Mesenchymal stem cell (in vitro differentiated cells and primary cell): ENCODE measurements around the gene CREM.
"Not testable (repeated sequence)": the region's sequence is repeated elsewhere in the genome, so short reads cannot be mapped to it uniquely, and the experiment has no call there.

Source experiments
- DNase-seq: peaks from one replicate; pipeline ENCODE4 v3.0.0-alpha.2; 2013
- H2AFZ ChIP-seq: one replicate; pipeline ENCODE4 v1.6.1; 2013; ENCODE audit warnings: low read depth, mild to moderate bottlenecking, control low read depth, inconsistent platforms, low read length, moderate library complexity
- H2AK5ac ChIP-seq: 2 replicates; pipeline ENCODE4 v1.6.1; 2013; ENCODE audit warnings: low read length, moderate library complexity, mild to moderate bottlenecking, inconsistent platforms; ENCODE audit not compliant: severe bottlenecking
- H2BK120ac ChIP-seq: one replicate; pipeline ENCODE4 v1.6.1; 2013; ENCODE audit warnings: low read depth, mild to moderate bottlenecking, inconsistent platforms, low read length, moderate library complexity
- H2BK12ac ChIP-seq, 2 experiments: one replicate each; pipeline ENCODE4 v1.6.1; 2013; ENCODE audit warnings: inconsistent platforms in 2 of 2, low read length in 2 of 2, mild to moderate bottlenecking in 2 of 2, moderate library complexity in 2 of 2, control low read depth in 1 of 2
- H2BK15ac ChIP-seq: one replicate; pipeline ENCODE4 v1.6.1; 2013; ENCODE audit warnings: mild to moderate bottlenecking, low read depth, inconsistent platforms; ENCODE audit not compliant: poor library complexity, severe bottlenecking
- H2BK5ac ChIP-seq: 2 replicates; pipeline ENCODE4 v1.6.1; 2013; ENCODE audit warnings: low read depth, mild to moderate bottlenecking, low read length, control low read depth, inconsistent platforms; ENCODE audit not compliant: poor library complexity, severe bottlenecking
- H3K14ac ChIP-seq, 2 experiments: one replicate each; pipeline ENCODE4 v1.6.1; 2013; ENCODE audit warnings: inconsistent platforms in 2 of 2, low read length in 2 of 2, control low read depth in 1 of 2, mild to moderate bottlenecking in 1 of 2, moderate library complexity in 1 of 2
- H3K18ac ChIP-seq, 2 experiments: one replicate each; pipeline ENCODE4 v1.6.1; 2013; ENCODE audit warnings: inconsistent platforms in 2 of 2, low read length in 2 of 2, control low read depth in 1 of 2, low read depth in 1 of 2, mild to moderate bottlenecking in 1 of 2
- H3K23ac ChIP-seq, 2 experiments: one replicate each; pipeline ENCODE4 v1.6.1; 2013; ENCODE audit warnings: inconsistent platforms in 2 of 2, low read length in 2 of 2, mild to moderate bottlenecking in 2 of 2, moderate library complexity in 2 of 2, control low read depth in 1 of 2
- H3K27ac ChIP-seq: 2 replicates; pipeline ENCODE4 v1.5.1; 2013; ENCODE audit warnings: mild to moderate bottlenecking, moderate library complexity, low read length, control low read depth, inconsistent platforms; ENCODE audit not compliant: poor library complexity, severe bottlenecking
- H3K27me3 ChIP-seq, 2 experiments: 2 replicates each; pipeline versions ENCODE4 v1.6.1 to v1.7.0; 2013; ENCODE audit warnings: low read length in 2 of 2, mild to moderate bottlenecking in 2 of 2, moderate library complexity in 2 of 2, control low read depth in 1 of 2, inconsistent platforms in 1 of 2; ENCODE audit not compliant: control insufficient read depth in 1 of 2, insufficient read depth in 1 of 2
- H3K36me3 ChIP-seq, 2 experiments: 2 replicates each; pipeline versions ENCODE4 v1.6.1 to v1.7.0; 2013; ENCODE audit warnings: low read length in 2 of 2, control low read depth in 1 of 2, inconsistent platforms in 1 of 2, low read depth in 1 of 2, mild to moderate bottlenecking in 1 of 2; ENCODE audit not compliant: insufficient read depth in 2 of 2, control insufficient read depth in 1 of 2
- H3K4ac ChIP-seq, 2 experiments: one replicate each; pipeline ENCODE4 v1.6.1; 2013; ENCODE audit warnings: inconsistent platforms in 2 of 2, low read length in 2 of 2, mild to moderate bottlenecking in 2 of 2, moderate library complexity in 2 of 2, control low read depth in 1 of 2, low read depth in 1 of 2
- H3K4me1 ChIP-seq: 2 replicates; pipeline ENCODE4 v1.6.1; 2013; ENCODE audit warnings: low read depth, low read length, control low read depth; ENCODE audit not compliant: control insufficient read depth, insufficient read depth
- H3K4me2 ChIP-seq: 2 replicates; pipeline ENCODE4 v1.6.1; 2013; ENCODE audit warnings: low read length, mild to moderate bottlenecking, inconsistent platforms; ENCODE audit not compliant: poor library complexity, severe bottlenecking
- H3K4me3 ChIP-seq, 2 experiments: 2 replicates each; pipeline versions ENCODE4 v1.5.1 to v1.7.0; 2013; ENCODE audit warnings: low read length in 2 of 2, mild to moderate bottlenecking in 2 of 2, control low read depth in 1 of 2, low read depth in 1 of 2; ENCODE audit not compliant: insufficient read depth in 1 of 2
- H3K79me1 ChIP-seq: replicated peaks from 2 replicates; pipeline ENCODE4 v1.6.1; 2013; ENCODE audit warnings: mild to moderate bottlenecking, control low read depth, low read length, inconsistent platforms; ENCODE audit not compliant: poor library complexity, severe bottlenecking
- H3K9ac ChIP-seq: 2 replicates; pipeline ENCODE4 v1.7.0; 2013; ENCODE audit warnings: mild to moderate bottlenecking, low read length, moderate library complexity
- H3K9me3 ChIP-seq: 2 replicates; pipeline ENCODE4 v1.7.0; 2013; ENCODE audit warnings: mild to moderate bottlenecking, low read length; ENCODE audit not compliant: control insufficient read depth
- H4K8ac ChIP-seq: one replicate; pipeline ENCODE4 v1.6.1; 2013; ENCODE audit warnings: inconsistent platforms, mild to moderate bottlenecking, low read length, moderate library complexity
- H4K91ac ChIP-seq: one replicate; pipeline ENCODE4 v1.6.1; 2013; ENCODE audit warnings: mild to moderate bottlenecking, low read length, inconsistent platforms
- WGBS: methylation state at CpG from one replicate; pipeline ENCODE4 v1.1.7; 2013; ENCODE audit warnings: mixed read lengths; 5-methylcytosine and 5-hydroxymethylcytosine counted together

The CREM gene

GRCh38 chr10:35216303-35216905, 89.8 kb downstream of the CREM start:
- Histone ChIP-seq H3K27ac (no peak overlapping the region), H3K14ac (no peak overlapping the region), H3K4ac (no peak overlapping the region), H2BK120ac (no peak overlapping the region), H2AFZ (no peak overlapping the region), H2AK5ac (no peak overlapping the region), H3K36me3 (peaks cover 0 to 3% of the 10 kb centered on the region in 2 experiments), H3K9me3 (no peaks in the 10 kb centered on the region), H3K27me3 (no peaks in the 10 kb centered on the region), H4K8ac (no peak overlapping the region), H2BK15ac (no peak overlapping the region), H3K18ac (no peak overlapping the region), H3K4me1 (peaks cover 9% of the 10 kb centered on the region), H3K9ac (no peak overlapping the region), H4K91ac (no peak overlapping the region), H2BK12ac (no peak overlapping the region), H3K23ac (no peak overlapping the region), H2BK5ac (no peak overlapping the region), H3K79me1 (no peaks in the 10 kb centered on the region), H3K4me3 (no peak overlapping the region), H3K4me2 (no peak overlapping the region)
- 78% methylated on average over 5 of the region's 6 CpGs for WGBS
- peak; percentile 28 for DNase-seq

- not testable (repeated sequence) for H3K14ac ChIP-seq, H3K4me2 ChIP-seq, DNase-seq, H3K4ac ChIP-seq, H3K36me3 ChIP-seq, H4K8ac ChIP-seq, H3K18ac ChIP-seq, H3K79me1 ChIP-seq, H3K27ac ChIP-seq, H2AFZ ChIP-seq, H2BK120ac ChIP-seq, H2AK5ac ChIP-seq, H2BK15ac ChIP-seq, H3K23ac ChIP-seq, H4K91ac ChIP-seq, H3K9me3 ChIP-seq, H3K4me1 ChIP-seq, H3K9ac ChIP-seq, H3K4me3 ChIP-seq, H3K27me3 ChIP-seq, H2BK5ac ChIP-seq, H2BK12ac ChIP-seq
- 94% methylated on average over 6 of the region's 9 CpGs for WGBS
Observed at GRCh38 chr10:35216956-35217355, 90.3 kb downstream of the CREM start.

- Histone ChIP-seq H3K14ac (no peak overlapping the region), H3K18ac (no peak overlapping the region), H3K9ac (no peak overlapping the region), H3K4me3 (no peak overlapping the region), H2AK5ac (no peak overlapping the region), H4K8ac (no peak overlapping the region), H2BK12ac (no peak overlapping the region), H2BK15ac (no peak overlapping the region), H3K79me1 (no peaks in the 10 kb centered on the region), H3K4me1 (peaks cover 8% of the 10 kb centered on the region), H3K27ac (no peak overlapping the region), H3K27me3 (no peaks in the 10 kb centered on the region), H2AFZ (no peak overlapping the region), H3K4ac (no peak overlapping the region), H2BK120ac (no peak overlapping the region), H4K91ac (no peak overlapping the region), H3K4me2 (no peak overlapping the region), H3K23ac (no peak overlapping the region), H3K36me3 (peaks cover 0 to 1% of the 10 kb centered on the region in 2 experiments), H3K9me3 (no peaks in the 10 kb centered on the region), H2BK5ac (no peak overlapping the region)
- peak; percentile 46 for DNase-seq
- WGBS, result 68% methylated on average over 5 of the region's 5 CpGs
Observed at GRCh38 chr10:35217455-35217854, 90.8 kb downstream of the CREM start.

DNA sequence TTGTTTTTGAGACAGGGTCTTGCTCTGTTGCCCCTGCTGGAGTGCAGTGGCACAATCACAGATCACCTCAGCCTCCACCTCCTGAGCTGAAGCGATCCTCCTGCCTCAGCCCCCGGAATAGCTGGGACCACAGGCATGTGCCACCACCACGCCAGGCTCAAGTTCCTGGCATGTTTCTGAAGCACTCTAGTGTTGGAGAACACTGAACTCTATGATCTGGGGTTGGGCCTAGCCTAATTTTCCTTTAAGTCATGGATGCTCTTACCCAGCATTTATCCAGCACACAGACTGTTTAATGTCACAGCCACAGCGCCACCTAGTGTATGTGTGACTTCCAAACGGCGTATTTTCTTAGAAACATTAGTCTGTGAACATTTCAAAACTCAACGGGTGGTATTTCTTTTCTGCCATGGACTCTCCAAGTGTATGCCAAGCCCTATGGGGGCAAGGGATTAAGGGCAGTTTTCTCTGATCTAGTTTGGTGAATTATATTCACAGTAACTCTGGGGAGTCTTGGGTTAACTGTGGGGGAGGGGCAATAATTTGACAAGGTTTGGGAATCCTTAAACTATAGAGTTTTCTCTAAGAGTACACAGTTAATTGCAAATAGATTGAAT, 91.8 kb downstream of the CREM start:
- no peaks in the 10 kb centered on the region for H3K36me3 ChIP-seq
- no peak overlapping the region for H2BK12ac ChIP-seq
- peak overlapping the region; percentile 44 for H2BK15ac ChIP-seq
- peak overlapping the region; percentile 45 for H4K8ac ChIP-seq
- no peak overlapping the region for H2AK5ac ChIP-seq
- no peaks in the 10 kb centered on the region for H3K79me1 ChIP-seq
- H3K4me3 ChIP-seq, result no peak overlapping the region
- no peaks in the 10 kb centered on the region for H3K27me3 ChIP-seq
- H3K4me2 ChIP-seq, result peak overlapping the region; percentile 8
- no peaks in the 10 kb centered on the region for H3K9me3 ChIP-seq
- H3K27ac ChIP-seq, result no peak overlapping the region
- no peak overlapping the region for H3K14ac ChIP-seq
- H2BK120ac ChIP-seq, result no peak overlapping the region
- no peak overlapping the region for H2BK5ac ChIP-seq
- DNase-seq, result peak; percentile 89
- peaks cover 6% of the 10 kb centered on the region for H3K4me1 ChIP-seq
- no peak overlapping the region for H3K18ac ChIP-seq
- H2AFZ ChIP-seq, result peak overlapping the region; percentile 66
- no peak overlapping the region for H3K23ac ChIP-seq
- H3K9ac ChIP-seq, result peak overlapping the region; percentile 81
- H3K4ac ChIP-seq, result no peak overlapping the region
- WGBS, result 37% methylated on average over 6 of the region's 7 CpGs
- H4K91ac ChIP-seq, result no peak overlapping the region
